ENCODE data around the gene ZNF628.

- no peak for TF ChIP-seq CTCF (IDR thresholded peaks at IDR 0.05)
- no peak for TF ChIP-seq ZFX (IDR thresholded peaks at IDR 0.05; ENCODE audit: borderline replicate concordance)
These were observed 13.7 kb upstream of the ZNF628 start for GRCh38 chr19:55462722-55463121.

Data from 22Rv1 (cell line).